HG03066 (cell line): ENCODE results near the gene CACNA2D4.

Experiments
- ATAC-seq: cut with Tn5 transposase; IDR thresholded peaks from one replicate; pipeline ENCODE4 v1.9.1; 2021; ENCODE audit warnings: low read depth; ENCODE audit not compliant: unreplicated experiment

CACNA2D4 gene

DNA sequence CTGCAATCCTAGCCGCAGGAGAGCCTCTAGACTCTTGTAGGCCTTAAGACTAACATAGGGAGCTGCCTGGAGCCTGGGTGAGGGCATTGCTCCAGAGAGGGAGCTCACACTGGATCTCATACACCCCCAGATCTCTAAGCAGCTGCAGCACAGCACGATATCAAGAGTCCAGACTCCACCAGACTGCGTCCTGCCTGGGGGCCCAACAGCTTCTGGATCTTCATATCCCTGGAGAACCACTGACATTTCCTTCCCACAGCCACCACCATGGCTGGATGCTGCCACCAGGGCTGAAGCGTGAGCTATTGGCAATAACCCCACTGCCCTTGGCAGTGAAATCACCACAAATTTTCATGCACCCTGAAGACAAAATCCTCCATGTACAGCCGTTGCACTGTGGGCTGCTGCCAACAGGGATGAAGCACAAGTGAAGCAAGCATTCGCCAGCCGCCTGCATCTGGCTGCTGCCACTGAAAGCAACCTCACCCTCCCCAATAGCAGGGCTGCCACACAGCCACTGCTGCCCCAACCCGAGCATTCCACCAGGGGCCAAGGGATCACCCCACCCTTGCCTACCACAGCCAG lies 28.2 kb downstream of the CACNA2D4 start:
- ATAC-seq: no peak

DNA sequence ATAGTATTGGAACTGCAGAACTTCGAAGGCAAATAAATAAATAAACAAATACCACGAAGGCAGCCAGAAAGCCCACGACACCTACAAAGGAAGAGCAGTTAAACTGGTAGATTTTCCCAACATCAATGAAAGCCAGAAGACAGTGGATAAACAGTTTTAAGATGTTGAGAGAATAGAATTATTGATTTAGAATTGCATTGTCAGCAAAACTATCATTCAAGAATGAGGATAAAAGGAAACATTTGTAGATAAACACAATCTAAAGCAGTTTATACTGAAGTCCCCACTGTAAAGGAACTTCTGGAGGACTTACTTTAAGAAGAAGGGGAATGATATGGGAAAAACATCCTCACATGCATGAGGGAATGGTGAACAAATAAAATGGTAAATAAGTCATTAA lies 29.5 kb downstream of the CACNA2D4 start:
- ATAC-seq: no peak

DNA sequence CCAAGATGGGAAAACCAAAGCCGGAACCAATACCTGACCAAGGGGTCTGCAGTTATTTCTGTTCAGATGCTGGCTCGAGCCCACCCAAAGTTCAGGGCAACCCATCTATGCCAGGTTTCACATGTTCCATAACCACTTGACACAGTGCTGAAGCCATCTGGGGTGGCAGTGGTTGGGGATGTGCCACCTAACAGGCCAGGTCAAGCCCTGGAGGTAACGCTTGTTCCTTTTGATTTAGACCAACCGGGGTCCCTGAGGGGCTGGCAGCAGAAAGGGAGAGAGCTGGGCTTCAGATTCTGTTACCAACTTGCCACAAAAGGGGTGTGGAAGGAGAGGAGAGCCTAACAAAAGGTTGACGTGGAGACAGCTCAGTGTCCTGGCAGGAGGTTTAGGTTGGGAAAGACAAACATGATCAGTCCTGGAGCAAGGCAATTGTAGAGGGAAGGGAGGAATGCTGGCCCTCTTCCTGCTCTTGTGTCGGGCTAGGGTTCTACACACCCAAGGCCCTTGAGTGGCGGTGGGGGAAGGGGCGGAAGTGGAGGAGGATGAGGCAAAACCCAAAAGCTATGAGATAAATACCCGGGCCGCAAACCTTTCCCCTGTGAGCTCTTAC lies 31.9 kb downstream of the CACNA2D4 start:
- no peak for ATAC-seq

DNA sequence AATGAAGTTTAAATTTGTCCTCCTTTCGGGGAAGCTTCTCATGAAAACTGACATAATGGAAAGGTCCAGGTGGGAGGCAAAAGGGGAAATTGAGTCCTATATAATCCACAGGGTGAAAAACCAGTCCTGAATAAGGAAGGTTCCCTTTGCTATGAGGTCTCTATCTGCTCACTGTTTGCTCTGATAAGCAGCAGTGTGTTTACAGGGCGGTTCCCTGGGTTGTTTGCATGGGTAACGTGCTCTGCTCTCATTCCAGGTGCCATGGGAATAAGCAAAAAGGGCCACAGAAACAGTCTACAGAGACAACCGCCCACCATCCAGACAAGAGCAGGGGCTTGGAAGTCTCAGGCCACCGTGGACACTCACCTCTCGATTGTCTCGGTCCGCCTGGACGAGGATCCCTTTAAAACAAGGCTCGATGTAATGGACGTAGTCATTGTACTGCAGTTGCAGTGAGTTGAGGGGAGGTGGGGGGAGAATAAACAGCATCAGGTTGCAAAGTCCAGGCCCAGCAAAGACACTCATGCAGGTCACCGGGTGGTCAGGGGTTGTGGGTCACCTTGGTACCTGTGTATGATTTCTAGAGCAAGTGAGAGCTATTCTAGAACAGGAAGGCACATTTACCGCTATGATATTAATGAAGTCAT lies 32.7 kb downstream of the CACNA2D4 start:
- ATAC-seq: no peak

DNA sequence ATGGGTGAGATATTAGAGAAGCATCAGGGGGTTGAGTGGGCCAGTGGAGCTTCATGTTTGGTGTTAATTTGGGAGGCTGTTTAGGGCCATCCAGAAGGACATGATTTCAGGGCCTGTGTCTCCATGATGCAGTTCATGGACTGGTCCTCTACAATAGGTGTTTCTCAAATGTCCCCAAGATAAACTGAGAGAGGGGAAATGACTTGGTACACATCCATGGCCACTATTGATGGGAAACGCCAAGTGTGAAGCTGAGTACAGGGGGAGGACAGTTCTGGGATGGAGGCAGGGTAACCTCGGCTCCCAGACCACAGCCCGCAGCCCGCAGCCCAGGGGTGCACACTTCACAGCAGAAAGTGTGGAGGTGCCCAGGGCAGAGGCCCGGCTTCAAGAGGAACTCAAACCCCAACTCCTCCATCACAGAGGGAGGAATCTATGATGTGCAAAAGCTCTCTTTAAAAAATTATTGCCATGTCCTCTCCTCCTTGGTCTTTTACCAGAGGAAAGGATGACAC lies 33.3 kb downstream of the CACNA2D4 start:
- ATAC-seq: no peak

DNA sequence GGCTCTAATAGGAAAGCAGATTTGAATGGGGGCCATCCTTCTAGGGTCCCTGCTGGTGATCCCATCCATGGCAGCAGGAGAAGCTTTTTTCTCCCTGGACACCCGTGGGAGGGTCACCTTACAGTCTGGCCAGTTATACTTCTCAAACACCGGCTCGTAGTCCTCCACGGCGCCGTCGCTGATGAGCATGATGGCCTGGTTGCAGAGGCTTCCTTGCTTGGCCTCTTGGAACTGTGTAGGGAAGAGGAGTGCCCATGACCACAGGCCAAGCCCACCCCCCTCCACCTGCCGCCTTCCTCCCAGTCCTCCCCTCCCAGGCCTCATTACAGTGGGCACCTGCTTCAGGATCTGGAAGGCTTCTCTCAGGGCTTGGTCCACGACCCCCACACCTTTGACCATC lies 33.8 kb downstream of the CACNA2D4 start:
- no peak for ATAC-seq

DNA sequence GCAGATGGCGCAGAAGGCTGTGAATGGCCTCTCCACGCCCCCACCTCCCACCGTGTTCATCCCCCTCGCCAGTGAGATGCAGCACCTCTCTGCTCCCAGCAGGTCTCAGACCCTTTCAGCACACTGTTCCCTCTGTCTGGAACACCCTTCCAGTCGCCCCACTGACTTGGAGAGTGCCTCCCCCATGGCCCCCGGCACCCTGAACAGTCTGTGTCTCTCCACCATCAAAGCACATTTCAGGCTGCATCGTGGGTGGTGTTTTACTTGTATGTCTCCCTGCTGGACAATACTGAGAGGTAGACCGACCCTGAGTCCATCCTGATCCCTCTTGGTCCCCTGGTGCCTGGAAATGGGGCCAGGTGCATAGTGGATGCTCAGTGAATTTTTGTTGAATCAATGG lies 34.9 kb downstream of the CACNA2D4 start:
- ATAC-seq: no peak

DNA sequence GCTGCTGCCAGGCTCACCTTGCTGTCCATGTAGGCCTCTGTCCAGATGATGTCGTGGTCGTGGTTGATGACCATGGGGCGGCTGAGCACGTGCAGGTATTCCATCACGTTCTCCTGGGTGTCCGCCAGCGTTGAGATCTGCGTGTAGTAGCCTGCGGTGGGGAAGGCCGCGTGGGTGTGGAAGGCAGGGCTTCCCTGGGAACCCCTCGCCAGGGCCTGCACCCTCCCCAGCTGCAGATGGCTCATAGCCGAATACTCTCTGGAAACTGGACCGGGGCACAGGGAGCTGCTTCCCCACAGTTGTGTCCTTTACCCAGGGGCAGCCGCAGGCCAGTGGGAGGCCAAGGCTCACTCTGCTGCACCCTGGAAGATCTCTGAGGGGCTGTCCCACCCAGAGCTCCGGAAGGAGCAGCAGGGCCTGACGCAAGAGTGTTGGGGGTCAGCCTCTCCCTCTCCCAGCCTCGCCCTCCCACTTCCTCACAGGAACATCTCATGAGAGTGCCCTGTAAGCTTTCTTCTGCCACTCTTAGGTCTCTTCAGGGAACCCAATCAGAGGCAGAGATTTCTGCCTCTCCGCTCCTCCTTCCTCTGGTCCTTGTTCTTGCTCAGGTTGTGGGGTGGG lies 35.5 kb downstream of the CACNA2D4 start:
- no peak for ATAC-seq

DNA sequence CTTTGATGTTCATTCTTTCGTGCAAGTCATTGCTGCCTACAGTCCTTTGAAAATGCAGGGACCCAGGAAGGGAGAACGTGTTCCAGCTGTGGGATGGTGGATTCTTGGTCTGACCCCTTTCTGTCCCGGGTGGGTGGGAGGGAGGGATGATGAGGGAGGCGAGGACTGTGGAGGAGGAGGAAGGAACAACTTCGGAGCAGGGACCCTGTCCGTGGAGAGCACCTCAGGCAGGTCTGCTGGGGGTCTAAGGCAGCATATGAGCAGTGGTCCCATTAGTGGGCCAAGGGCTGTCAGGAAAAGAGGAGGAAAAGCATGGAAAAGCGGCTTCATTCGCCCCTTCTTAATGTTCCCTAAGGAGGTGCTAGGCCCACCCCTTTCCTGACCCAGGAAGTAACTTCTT lies 36.0 kb downstream of the CACNA2D4 start:
- ATAC-seq: no peak

DNA sequence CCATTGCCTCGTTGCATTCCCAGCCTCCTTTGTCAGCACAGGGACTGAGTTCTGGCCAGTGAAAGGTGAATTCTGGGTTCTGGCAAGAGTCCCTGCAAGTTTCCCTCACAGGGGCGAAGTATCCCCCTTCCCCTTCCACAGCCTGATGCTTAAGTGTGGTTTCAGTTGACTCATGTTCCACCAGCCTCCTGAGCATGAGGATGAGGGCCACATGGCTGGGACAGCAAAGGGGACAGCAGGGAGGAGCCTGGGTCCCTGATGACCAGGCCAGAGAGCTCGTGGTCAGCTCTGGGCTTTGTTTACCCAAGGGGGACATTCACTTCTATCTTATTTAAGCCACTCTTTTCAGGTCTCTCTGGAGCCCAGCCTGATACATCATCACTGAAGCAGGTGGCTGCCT lies 36.5 kb downstream of the CACNA2D4 start:
- ATAC-seq: no peak

DNA sequence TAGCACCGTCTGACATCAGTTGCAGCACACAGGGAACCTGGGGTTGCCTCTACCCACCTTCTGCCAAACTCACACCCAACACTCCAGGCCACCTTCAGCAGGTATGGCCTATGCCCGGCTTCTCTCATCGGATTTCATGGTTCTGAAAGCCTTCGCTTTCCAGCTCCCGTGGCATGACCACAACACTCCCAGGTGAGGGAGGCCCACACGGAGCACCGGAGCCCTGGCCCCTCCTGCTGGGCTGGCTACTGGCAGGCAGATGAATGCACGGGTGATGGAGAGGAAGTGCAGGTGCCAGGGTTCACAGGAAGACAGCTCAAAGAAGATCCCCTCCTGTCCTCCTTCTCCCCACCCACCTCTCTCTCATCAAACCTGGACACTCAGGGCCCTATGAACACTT lies 37.2 kb downstream of the CACNA2D4 start:
- ATAC-seq: no peak

DNA sequence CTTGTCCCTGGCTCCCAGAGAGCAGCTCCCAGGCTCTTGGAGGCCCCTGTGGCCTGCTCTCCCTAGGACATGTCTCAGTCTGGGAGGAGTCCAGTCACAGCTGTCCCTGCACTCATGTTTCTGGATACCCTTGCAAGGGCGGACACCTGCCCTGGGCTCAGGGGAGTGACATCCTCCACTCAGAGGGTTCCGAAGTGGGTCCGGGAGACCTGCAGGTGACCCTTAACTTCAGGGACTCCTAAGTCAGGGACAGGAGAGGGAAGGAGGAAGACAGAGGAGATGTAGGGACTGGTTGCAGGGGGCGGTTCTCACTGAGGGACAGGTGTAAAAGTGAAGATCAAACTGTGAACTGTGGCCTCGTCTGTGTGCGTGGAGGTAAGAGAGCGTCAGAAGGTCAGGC lies 37.6 kb downstream of the CACNA2D4 start:
- no peak for ATAC-seq

DNA sequence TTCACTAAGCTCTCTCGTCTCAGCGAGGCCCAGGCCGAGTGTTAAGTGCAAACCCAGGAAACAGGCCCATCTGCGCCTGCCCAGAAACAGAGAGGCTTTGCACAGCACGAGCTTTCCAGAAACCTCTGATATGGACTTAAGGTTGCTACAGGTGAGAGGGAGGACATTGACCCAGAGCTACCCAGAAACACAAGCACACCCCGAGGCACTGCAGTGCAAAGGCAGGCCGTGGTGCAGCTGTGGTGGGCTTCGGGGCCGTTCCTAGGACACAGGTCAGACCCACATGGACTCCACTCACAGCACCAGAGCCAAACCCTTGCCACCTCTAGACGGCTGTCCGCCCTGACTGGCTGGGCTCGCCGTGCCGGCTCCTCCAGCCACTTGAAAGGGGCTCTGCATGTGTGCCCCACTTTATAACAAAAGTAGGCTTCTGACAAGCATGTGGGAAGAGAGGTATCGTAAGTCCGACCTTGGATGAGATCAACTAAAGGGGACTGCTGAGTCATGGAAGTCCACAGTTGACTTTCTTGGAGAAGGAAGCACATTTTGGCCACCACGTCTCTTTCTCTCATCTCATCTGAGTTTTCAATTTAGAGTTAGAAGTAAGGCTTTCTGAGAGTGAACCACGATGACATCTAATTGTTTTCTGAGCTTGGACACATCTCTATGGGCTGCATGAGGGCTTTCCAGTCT lies 38.2 kb downstream of the CACNA2D4 start:
- ATAC-seq: no peak

DNA sequence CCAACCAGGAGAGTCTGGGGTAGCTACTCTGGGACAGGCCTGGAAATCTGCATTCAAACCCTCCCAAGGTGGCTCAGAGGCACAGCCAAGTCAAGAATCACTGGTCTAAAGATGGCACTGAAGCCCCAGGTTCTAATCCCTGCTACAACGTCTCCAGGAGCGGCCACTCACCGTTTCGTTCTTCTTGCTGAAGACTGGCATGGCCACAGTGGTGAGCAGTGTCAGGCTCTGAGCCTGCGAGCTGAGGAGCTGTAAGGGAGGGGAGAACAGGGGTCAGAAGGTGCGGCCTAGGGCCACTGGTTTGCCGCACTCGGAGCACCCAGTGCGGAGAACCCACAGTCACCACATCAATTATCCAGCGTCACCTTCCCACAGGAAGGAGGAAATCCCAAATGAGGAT lies 38.8 kb downstream of the CACNA2D4 start:
- no peak for ATAC-seq

DNA sequence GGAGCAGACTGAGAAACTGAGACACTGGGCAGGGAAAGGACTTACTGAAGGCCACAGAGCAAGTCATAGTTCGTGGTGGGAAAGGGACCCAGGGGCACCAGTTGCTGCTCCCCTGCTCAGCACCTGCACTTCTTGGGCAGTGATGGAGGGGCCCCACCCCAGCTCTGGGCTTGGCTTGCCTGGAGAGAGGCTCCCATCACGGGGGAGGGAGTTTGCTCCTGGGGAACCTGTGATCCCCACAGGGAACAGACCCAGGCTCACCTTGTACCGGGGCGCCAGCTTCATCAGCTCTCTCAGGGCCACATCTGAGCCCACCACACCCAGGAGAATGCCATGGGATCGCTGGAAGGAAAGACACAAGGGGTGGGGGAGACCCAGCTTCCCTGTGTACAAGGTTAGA lies 39.8 kb downstream of the CACNA2D4 start:
- ATAC-seq: no peak

DNA sequence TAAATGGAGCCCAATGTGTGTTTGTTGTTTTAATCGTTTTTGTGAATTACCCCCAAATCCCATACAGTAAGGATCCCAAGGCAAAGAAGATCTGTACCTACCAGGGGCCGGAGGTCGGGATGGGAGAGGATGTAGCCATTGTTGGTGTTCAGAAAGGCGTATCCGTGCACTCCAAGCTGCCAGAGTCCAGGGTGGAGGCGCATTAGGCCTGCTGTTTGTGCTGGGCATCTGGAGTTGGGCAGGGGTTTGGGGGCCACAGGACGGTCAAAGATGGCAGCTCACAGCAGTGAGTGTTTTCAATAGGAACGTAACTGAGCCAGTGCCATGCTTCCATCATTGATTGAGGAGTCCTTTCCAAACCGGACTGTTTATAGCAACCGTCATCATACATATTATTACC lies 40.2 kb downstream of the CACNA2D4 start:
- ATAC-seq: no peak

DNA sequence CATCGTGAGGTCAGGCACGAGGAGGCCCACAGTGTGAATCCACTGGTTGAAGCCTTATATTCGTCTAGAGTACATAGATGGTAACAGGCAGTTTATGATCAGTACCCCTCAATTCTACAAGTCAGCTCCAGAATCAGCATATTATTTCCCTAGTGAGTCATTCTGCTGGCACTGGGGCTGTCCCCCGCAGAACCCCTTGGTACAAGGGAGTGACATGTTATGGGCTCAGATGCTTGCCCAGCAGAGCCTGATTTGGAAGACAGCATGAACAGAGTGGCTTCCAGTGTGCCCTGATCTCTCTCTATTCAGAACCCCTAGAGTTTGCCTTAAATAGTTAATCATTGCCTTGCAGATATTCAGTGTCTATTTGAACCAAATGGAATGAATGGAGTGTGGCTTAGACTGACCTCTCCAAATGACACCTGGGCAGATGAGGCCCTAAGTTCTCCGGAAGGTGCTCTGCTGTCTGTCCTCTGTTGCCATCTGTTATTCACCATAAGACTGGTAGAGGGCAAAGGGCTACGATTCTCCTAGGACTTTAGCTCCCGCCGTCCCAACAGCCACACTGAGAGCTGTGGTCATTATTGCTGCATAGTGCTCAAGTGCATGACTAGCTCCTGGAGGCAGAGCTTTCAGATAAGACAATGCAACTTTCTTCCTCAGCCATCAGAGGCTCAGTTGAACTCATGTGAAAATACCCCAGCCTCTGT lies 41.1 kb downstream of the CACNA2D4 start:
- no peak for ATAC-seq

DNA sequence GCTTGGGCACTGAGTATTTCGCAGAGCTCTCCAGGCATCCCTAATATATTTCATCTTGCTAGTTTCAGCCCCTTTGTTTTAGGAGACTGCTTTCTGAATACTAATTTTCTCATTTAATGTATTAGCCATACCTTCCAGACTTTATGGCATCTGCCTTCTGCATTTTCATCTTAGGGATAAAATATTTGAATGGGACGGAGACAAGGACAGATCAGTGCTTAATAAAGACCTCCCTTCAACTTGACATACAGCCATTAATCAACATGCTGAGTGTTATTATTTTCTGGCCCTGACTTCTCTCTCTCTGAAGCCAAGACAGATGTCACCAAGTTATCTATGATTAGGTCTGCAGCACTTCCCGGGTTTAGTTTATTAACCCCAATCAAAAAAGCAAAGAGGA lies 42.4 kb downstream of the CACNA2D4 start:
- ATAC-seq: no peak

DNA sequence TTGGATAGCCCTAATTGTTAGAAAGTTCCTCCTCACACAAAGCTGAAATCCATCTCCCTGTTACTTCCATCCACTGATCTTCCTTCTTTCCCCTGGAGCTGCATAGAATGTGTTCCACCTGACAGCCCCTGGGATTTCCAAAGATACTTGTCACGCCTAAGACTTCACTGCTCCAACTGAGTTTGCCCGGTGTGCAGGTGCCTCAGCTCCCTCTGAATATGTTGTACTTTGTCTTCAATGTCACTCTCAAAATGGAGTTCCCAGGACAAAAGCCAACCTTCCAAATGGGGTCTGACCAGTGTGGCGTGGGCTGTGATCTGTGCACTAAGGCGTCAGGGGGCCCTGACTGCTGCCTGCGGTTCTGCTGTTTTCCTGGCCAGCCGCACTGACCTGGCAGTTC lies 42.8 kb downstream of the CACNA2D4 start:
- ATAC-seq: no peak
